Measurements from ENCODE around the gene TSPAN18. TPM values are rescaled to one million over a fixed set of nuclear protein-coding genes. Genes with fewer than 3 reads are reported as not detected.

Gene TSPAN18
- total RNA-seq, 1 experiment from 2014 or later: 1.8 TPM

DNA sequence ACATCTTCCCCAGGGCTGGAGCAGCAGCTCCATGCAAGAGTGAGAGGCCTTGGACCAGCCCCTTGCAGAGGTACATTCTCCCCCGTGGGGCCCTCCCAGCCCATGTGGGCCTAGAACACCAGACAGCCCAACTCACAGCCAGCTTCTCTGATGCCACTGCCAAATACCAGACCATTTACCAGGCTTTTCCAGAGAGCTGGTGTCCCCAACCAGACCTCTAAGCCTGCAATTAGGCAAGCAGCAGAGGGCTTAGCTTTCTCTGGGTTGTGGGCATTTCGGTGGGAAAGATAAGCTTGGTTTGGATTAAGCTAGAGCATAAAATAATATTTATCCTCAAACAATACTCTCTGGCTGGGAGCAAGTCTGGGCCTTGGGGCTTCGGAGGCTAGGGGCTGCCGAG lies 148.3 kb downstream of the TSPAN18 start:
- Histone ChIP-seq H3K9ac (ENCODE audit: low read length) (no peak overlapping the region), H3K79me2 (ENCODE audit: low read length) (no peaks in the 10 kb centered on the region), H3K27ac (ENCODE audit: low read length) (no peak overlapping the region), H2AFZ (ENCODE audit: low read length) (no peak overlapping the region), H3K4me3 (ENCODE audit: low read length) (no peak overlapping the region), H3K9me3 (ENCODE audit: low read length) (peaks cover 4% of the 10 kb centered on the region; the same call in 1 of the 2 replicates), H3K4me1 (ENCODE audit: low read length) (peaks cover 27% of the 10 kb centered on the region), H3K36me3 (ENCODE audit: insufficient read depth, low read length) (no peaks in the 10 kb centered on the region), H3K4me2 (ENCODE audit: low read depth, low read length, poor library complexity, severe bottlenecking) (no peak overlapping the region), H3K9me2 (replicated peaks; ENCODE audit: insufficient read depth, low read length) (no peaks in the 10 kb centered on the region), H3K27me3 (ENCODE audit: low read length) (no peaks in the 10 kb centered on the region), H4K20me1 (ENCODE audit: insufficient read depth, low read depth, low read length) (no peaks in the 10 kb centered on the region)
- no peak for DNase-seq

DNA sequence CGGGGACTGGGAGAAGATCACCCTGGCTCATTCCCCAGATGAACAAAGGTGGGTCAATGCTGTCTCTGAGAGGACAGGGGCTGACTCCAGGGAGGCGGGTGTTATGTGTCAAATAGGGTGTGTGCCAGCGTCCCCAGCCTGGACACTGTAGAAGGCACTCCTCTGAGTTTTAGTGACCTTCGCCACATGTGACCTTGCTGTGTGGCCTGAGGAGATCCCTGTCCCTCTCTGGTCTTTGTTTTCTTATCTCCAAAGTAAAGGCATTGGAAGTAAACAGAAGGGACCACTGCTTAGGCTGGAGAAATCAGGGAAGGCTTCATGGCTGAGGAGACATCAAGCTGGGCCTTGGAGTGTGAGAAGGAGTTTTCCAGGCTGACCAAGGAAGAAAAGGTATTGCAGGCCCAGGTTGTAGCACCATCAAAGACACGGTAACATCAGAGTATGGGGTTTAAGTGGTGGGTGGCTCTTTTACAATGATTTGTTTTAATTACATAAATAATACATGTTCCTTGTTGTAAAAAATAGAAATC lies 149.5 kb downstream of the TSPAN18 start:
- Histone ChIP-seq H3K4me1 (ENCODE audit: low read length) (peaks cover 20% of the 10 kb centered on the region), H3K4me2 (ENCODE audit: low read depth, low read length, poor library complexity, severe bottlenecking) (no peak overlapping the region), H4K20me1 (ENCODE audit: insufficient read depth, low read depth, low read length) (no peaks in the 10 kb centered on the region), H3K27ac (ENCODE audit: low read length) (no peak overlapping the region), H3K27me3 (ENCODE audit: low read length) (no peaks in the 10 kb centered on the region), H3K36me3 (ENCODE audit: insufficient read depth, low read length) (no peaks in the 10 kb centered on the region), H3K4me3 (ENCODE audit: low read length) (no peak overlapping the region), H3K9me2 (replicated peaks; ENCODE audit: insufficient read depth, low read length) (no peaks in the 10 kb centered on the region), H3K9ac (ENCODE audit: low read length) (no peak overlapping the region), H2AFZ (ENCODE audit: low read length) (no peak overlapping the region), H3K9me3 (ENCODE audit: low read length) (peaks cover under 1% of the 10 kb centered on the region; the same call in 1 of the 2 replicates), H3K79me2 (ENCODE audit: low read length) (no peaks in the 10 kb centered on the region)
- DNase-seq: no peak

GRCh38 chr11:44876906-44877305 lies 150.1 kb downstream of the TSPAN18 start:
- H2AFZ ChIP-seq (ENCODE audit: low read length): no peak overlapping the region
- no peak for DNase-seq
- H3K79me2 ChIP-seq (ENCODE audit: low read length): no peaks in the 10 kb centered on the region
- H3K9ac ChIP-seq (ENCODE audit: low read length): no peak overlapping the region
- no peaks in the 10 kb centered on the region for H3K9me3 ChIP-seq (ENCODE audit: low read length)
- no peaks in the 10 kb centered on the region for H4K20me1 ChIP-seq (ENCODE audit: insufficient read depth, low read depth, low read length)
- H3K27ac ChIP-seq (ENCODE audit: low read length): no peak overlapping the region
- no peak overlapping the region for H3K4me2 ChIP-seq (ENCODE audit: low read depth, low read length, poor library complexity, severe bottlenecking)
- no peaks in the 10 kb centered on the region for H3K36me3 ChIP-seq (ENCODE audit: insufficient read depth, low read length)
- H3K9me2 ChIP-seq (replicated peaks; ENCODE audit: insufficient read depth, low read length): no peaks in the 10 kb centered on the region
- H3K4me1 ChIP-seq (ENCODE audit: low read length): peaks cover 16% of the 10 kb centered on the region
- no peaks in the 10 kb centered on the region for H3K27me3 ChIP-seq (ENCODE audit: low read length)
- no peak overlapping the region for H3K4me3 ChIP-seq (ENCODE audit: low read length)

- H3K36me3 ChIP-seq (ENCODE audit: insufficient read depth, low read length): no peaks in the 10 kb centered on the region
- DNase-seq: no peak
- H3K9ac ChIP-seq (ENCODE audit: low read length): no peak overlapping the region
- no peaks in the 10 kb centered on the region for H3K9me2 ChIP-seq (replicated peaks; ENCODE audit: insufficient read depth, low read length)
- no peaks in the 10 kb centered on the region for H3K27me3 ChIP-seq (ENCODE audit: low read length)
- H4K20me1 ChIP-seq (ENCODE audit: insufficient read depth, low read depth, low read length): no peaks in the 10 kb centered on the region
- no peak overlapping the region for H3K4me3 ChIP-seq (ENCODE audit: low read length)
- H3K27ac ChIP-seq (ENCODE audit: low read length): no peak overlapping the region
- H3K4me1 ChIP-seq (ENCODE audit: low read length): peaks cover 11% of the 10 kb centered on the region
- H3K9me3 ChIP-seq (ENCODE audit: low read length): no peaks in the 10 kb centered on the region
- H2AFZ ChIP-seq (ENCODE audit: low read length): no peak overlapping the region
- no peaks in the 10 kb centered on the region for H3K79me2 ChIP-seq (ENCODE audit: low read length)
- no peak overlapping the region for H3K4me2 ChIP-seq (ENCODE audit: low read depth, low read length, poor library complexity, severe bottlenecking)
Observed at GRCh38 chr11:44877571-44878497, 151.1 kb downstream of the TSPAN18 start.

- Histone ChIP-seq H3K27ac (ENCODE audit: low read length) (no peak overlapping the region), H2AFZ (ENCODE audit: low read length) (no peak overlapping the region), H3K4me3 (ENCODE audit: low read length) (no peak overlapping the region), H3K9ac (ENCODE audit: low read length) (no peak overlapping the region), H3K4me2 (ENCODE audit: low read depth, low read length, poor library complexity, severe bottlenecking) (no peak overlapping the region), H3K36me3 (ENCODE audit: insufficient read depth, low read length) (no peaks in the 10 kb centered on the region), H3K79me2 (ENCODE audit: low read length) (no peaks in the 10 kb centered on the region), H4K20me1 (ENCODE audit: insufficient read depth, low read depth, low read length) (no peaks in the 10 kb centered on the region), H3K9me3 (ENCODE audit: low read length) (no peaks in the 10 kb centered on the region), H3K27me3 (ENCODE audit: low read length) (no peaks in the 10 kb centered on the region), H3K9me2 (replicated peaks; ENCODE audit: insufficient read depth, low read length) (no peaks in the 10 kb centered on the region), H3K4me1 (ENCODE audit: low read length) (peaks cover 3% of the 10 kb centered on the region)
- DNase-seq: no peak
Observed at GRCh38 chr11:44878711-44879110, 151.9 kb downstream of the TSPAN18 start.

DNA sequence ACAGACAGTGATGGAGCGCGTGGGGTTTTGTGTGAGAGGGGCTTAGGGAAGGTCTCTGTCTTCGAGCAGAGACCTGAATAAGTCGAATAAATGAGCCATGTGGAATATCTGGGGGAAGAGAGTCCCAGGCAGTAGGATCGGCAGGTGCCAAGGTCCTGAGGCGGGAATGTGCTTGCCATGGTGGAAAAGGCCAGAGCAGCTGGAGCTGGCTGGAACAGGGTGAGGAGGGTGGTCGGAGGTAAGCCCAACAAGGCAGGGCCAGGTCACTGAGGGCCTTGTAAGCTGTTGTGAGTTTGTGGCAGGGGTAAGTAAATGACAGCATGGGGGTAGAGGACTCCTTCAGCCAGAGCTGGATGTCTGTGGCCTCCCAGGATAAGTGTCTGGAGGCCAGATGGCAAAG lies 152.7 kb downstream of the TSPAN18 start:
- no peak overlapping the region for H3K9ac ChIP-seq (ENCODE audit: low read length)
- no peak overlapping the region for H3K4me3 ChIP-seq (ENCODE audit: low read length)
- no peak overlapping the region for H2AFZ ChIP-seq (ENCODE audit: low read length)
- no peak overlapping the region for H3K27ac ChIP-seq (ENCODE audit: low read length)
- DNase-seq: no peak
- no peak overlapping the region for H3K4me2 ChIP-seq (ENCODE audit: low read depth, low read length, poor library complexity, severe bottlenecking)
- H3K4me1 ChIP-seq (ENCODE audit: low read length): no peaks in the 10 kb centered on the region
- H4K20me1 ChIP-seq (ENCODE audit: insufficient read depth, low read depth, low read length): no peaks in the 10 kb centered on the region
- no peaks in the 10 kb centered on the region for H3K36me3 ChIP-seq (ENCODE audit: insufficient read depth, low read length)
- no peaks in the 10 kb centered on the region for H3K79me2 ChIP-seq (ENCODE audit: low read length)
- H3K9me3 ChIP-seq (ENCODE audit: low read length): no peaks in the 10 kb centered on the region
- no peaks in the 10 kb centered on the region for H3K27me3 ChIP-seq (ENCODE audit: low read length)
- H3K9me2 ChIP-seq (replicated peaks; ENCODE audit: insufficient read depth, low read length): no peaks in the 10 kb centered on the region

- H3K9me2 ChIP-seq (replicated peaks; ENCODE audit: insufficient read depth, low read length): no peaks in the 10 kb centered on the region
- H3K27ac ChIP-seq (ENCODE audit: low read length): no peak overlapping the region
- no peak overlapping the region for H3K9ac ChIP-seq (ENCODE audit: low read length)
- DNase-seq: no peak
- H3K4me2 ChIP-seq (ENCODE audit: low read depth, low read length, poor library complexity, severe bottlenecking): no peak overlapping the region
- H3K4me1 ChIP-seq (ENCODE audit: low read length): no peaks in the 10 kb centered on the region
- no peaks in the 10 kb centered on the region for H3K79me2 ChIP-seq (ENCODE audit: low read length)
- H3K27me3 ChIP-seq (ENCODE audit: low read length): no peaks in the 10 kb centered on the region
- H3K9me3 ChIP-seq (ENCODE audit: low read length): no peaks in the 10 kb centered on the region
- no peak overlapping the region for H3K4me3 ChIP-seq (ENCODE audit: low read length)
- no peaks in the 10 kb centered on the region for H4K20me1 ChIP-seq (ENCODE audit: insufficient read depth, low read depth, low read length)
- H2AFZ ChIP-seq (ENCODE audit: low read length): no peak overlapping the region
- no peaks in the 10 kb centered on the region for H3K36me3 ChIP-seq (ENCODE audit: insufficient read depth, low read length)
Observed at GRCh38 chr11:44880511-44880910, 153.7 kb downstream of the TSPAN18 start.

GRCh38 chr11:44880953-44881352 lies 154.2 kb downstream of the TSPAN18 start:
- Histone ChIP-seq H3K4me3 (ENCODE audit: low read length) (no peak overlapping the region), H3K4me1 (ENCODE audit: low read length) (no peaks in the 10 kb centered on the region), H3K27ac (ENCODE audit: low read length) (no peak overlapping the region), H3K9me3 (ENCODE audit: low read length) (no peaks in the 10 kb centered on the region), H3K9ac (ENCODE audit: low read length) (no peak overlapping the region), H3K4me2 (ENCODE audit: low read depth, low read length, poor library complexity, severe bottlenecking) (no peak overlapping the region), H3K27me3 (ENCODE audit: low read length) (no peaks in the 10 kb centered on the region), H3K36me3 (ENCODE audit: insufficient read depth, low read length) (no peaks in the 10 kb centered on the region), H2AFZ (ENCODE audit: low read length) (no peak overlapping the region), H3K9me2 (replicated peaks; ENCODE audit: insufficient read depth, low read length) (no peaks in the 10 kb centered on the region), H3K79me2 (ENCODE audit: low read length) (no peaks in the 10 kb centered on the region), H4K20me1 (ENCODE audit: insufficient read depth, low read depth, low read length) (no peaks in the 10 kb centered on the region)
- no peak for DNase-seq

Data from Karpas-422 (cell line).